ENCODE results near the gene CACNB2. TPM values are rescaled to one million over a fixed set of nuclear protein-coding genes. Genes with fewer than 3 reads are reported as not detected.

CACNB2 gene
- total and polyA plus RNA-seq, 10 of the 15 experiments (the other 5 are each of a cell fraction or from before 2014, with no cell fraction given): 0.62 to 8.1 (median 1.2) TPM

- ChIA-PET CTCF (no interaction called here), RAD21 (ENCODE audit: unreplicated experiment) (no interaction called here)
- TF ChIP-seq MTA2 (IDR thresholded peaks at IDR 0.05; ENCODE audit: low read depth): no peak
- no peak for TF ChIP-seq POLR2AphosphoS5 (IDR thresholded peaks at IDR 0.05; ENCODE audit: low read length)
- TF ChIP-seq ATF2 (IDR thresholded peaks at IDR 0.05; ENCODE audit: low read length): no peak
- no peak for TF ChIP-seq GABPA (IDR thresholded peaks at IDR 0.05; ENCODE audit: low read depth)
- TF ChIP-seq RBBP5 (conservative IDR thresholded peaks at IDR 0.05): no peak
- no peak for TF ChIP-seq ZZZ3 (IDR thresholded peaks at IDR 0.05; ENCODE audit: control insufficient read depth, insufficient read length, low read depth)
- TF ChIP-seq NR2C2 (IDR thresholded peaks at IDR 0.05; ENCODE audit: borderline replicate concordance, control insufficient read depth, insufficient read length, low read depth): no peak
- no peak for TF ChIP-seq EZH2 (IDR thresholded peaks at IDR 0.05; ENCODE audit: borderline replicate concordance, control insufficient read depth, low read depth, low read length)
- TF ChIP-seq CHD1 (IDR thresholded peaks at IDR 0.05; ENCODE audit: low read depth, low read length): no peak
- TF ChIP-seq TCF3 (IDR thresholded peaks at IDR 0.05; ENCODE audit: borderline replicate concordance, insufficient read depth, low read depth, low read length): no peak
- no peak for TF ChIP-seq NRF1 (conservative IDR thresholded peaks at IDR 0.05; ENCODE audit: low read depth, low read length)
- TF ChIP-seq ZBED1 (IDR thresholded peaks at IDR 0.05; ENCODE audit: borderline replicate concordance): no peak
- no peak for TF ChIP-seq KAT2A (conservative IDR thresholded peaks at IDR 0.05; ENCODE audit: control insufficient read depth, low read depth, low read length)
- no peak for TF ChIP-seq EGR1 (IDR thresholded peaks at IDR 0.05; ENCODE audit: borderline replicate concordance in 1 of 2, low read depth in 2 of 2, low read length in 2 of 2)
- TF ChIP-seq IKZF1 (conservative IDR thresholded peaks at IDR 0.05): no peak
Observed at GRCh38 chr10:18359812-18360211, 219.6 kb downstream of the CACNB2 start.

More at GRCh38 chr10:18359812-18360211, 219.6 kb downstream of the CACNB2 start:
- no peak for ATAC-seq
- no peak for DNase-seq (ENCODE audit: low read depth, low spot score)
- Histone ChIP-seq H3K4me1 (ENCODE audit: control insufficient read depth, insufficient read depth, low read length) (no peaks in the 10 kb centered on the region), H3K9ac (ENCODE audit: control insufficient read depth, insufficient read depth, low read length) (no peak overlapping the region), H3K79me2 (ENCODE audit: control insufficient read depth, insufficient read depth, low read length) (no peaks in the 10 kb centered on the region), H3K36me3 (ENCODE audit: control insufficient read depth in 2 of 2, insufficient read depth in 2 of 2, low read length in 1 of 2) (no peaks in the 10 kb centered on the region), H3K27me3 (replicated peaks in 1 of 2; ENCODE audit: control insufficient read depth in 2 of 2, insufficient read depth in 2 of 2, low read length in 1 of 2) (no peaks in the 10 kb centered on the region), H3K4me2 (ENCODE audit: control insufficient read depth, insufficient read depth) (no peak overlapping the region), H3K4me3 (no peak overlapping the region), H4K20me1 (ENCODE audit: control insufficient read depth, insufficient read depth) (no peaks in the 10 kb centered on the region), H3K27ac (ENCODE audit: control insufficient read depth, insufficient read depth) (no peak overlapping the region), H2AFZ (ENCODE audit: control insufficient read depth, low read depth, low read length) (no peak overlapping the region), H3K9me3 (replicated peaks; ENCODE audit: control insufficient read depth, insufficient read depth, low read length) (no peaks in the 10 kb centered on the region)
- no TSS peak for BruUV-seq (replicated peaks)
- POLR2A ChIA-PET: no interaction called here
- in situ Hi-C loops (cut with MboI) (no loop called here), intact Hi-C loops (cut with micrococcal nuclease; ENCODE audit: unreplicated experiment) (no loop called here)
- FAIRE-seq: no peak
- SMC1A ChIA-PET (ENCODE audit: uncharacterized antibody, unreplicated experiment): no interaction called here
- 22% methylated on average over 5 of the region's 5 CpGs for WGBS (ENCODE audit: insufficient coverage, insufficient replicate concordance, low lambda C conversion rate, missing lambda C conversion rate)

All from GM12878 (cell line).